Esophagus mucosa (tissue), 1 donor: Measurements from ENCODE around the gene COA4. TPM values are rescaled to one million over a fixed set of nuclear protein-coding genes. Genes with fewer than 3 reads are reported as not detected.
A peak's percentile ranks its signal among the peaks of the same experiment; 100 is the strongest.
"Not testable (repeated sequence)": the region's sequence is repeated elsewhere in the genome, so short reads cannot be mapped to it uniquely, and the experiment has no call there.

Experiments used
- ATAC-seq: fragments of 200-7000 bp; cut with Tn5 transposase; one replicate; pipeline ENCODE4 v1.9.1; 2020
- total RNA-seq: library from RNA; stranded (reverse); gene quantifications from one replicate; pipeline ENCODE4 v1.2.4, GENCODE V29; 2023
- donor health status: DM: yes; HTN: yes; CAD: no.

The COA4 gene
- total RNA-seq = 46.8 TPM

DNA sequence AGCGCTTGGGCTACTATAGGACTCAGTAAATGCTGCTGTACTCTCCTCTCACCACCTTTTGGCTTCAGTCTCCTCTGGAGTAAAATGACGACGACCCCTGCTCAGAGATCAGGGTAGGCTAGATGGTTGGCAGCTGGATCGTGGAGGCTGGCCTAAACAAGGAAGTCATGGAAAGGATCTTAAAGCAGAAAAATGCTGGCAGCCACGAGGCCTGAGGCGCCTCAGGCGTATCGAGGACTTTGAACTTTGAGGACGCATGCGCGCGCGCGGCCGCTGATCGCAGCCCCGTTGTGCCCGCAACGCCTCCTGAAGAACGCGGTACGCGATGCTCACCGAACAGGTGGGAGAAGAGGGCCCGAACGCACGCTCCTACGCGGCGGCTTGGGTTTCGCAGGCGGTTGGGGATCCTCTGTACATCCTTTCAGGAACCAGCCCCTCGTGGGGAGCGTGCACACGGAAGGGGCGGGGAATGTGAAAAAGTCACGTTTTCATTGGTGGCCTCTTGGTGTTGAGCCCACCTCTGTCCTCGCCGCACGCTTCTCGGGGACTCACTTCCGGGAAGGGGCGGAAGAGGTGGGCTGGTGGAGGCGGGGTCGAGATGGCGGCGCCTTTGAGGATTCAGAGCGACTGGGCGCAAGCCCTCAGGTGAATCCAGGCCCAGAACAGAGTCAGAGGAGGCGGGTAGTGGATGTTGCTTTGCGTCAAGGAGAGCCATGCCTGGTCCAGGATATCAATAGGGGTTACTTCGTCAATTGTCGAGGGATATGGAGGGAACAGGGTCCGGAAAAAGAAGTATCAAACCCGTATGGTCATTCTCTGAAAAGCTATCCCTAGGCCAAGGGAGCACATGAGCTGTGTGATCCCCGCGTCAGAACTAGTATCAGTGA lies at the start of gene COA4, which contains the start of gene PAAF1:
Gene COA4, minus strand, starts transcription at position 423 of the 887 bp plus-strand sequence. CDS start 3,468 bp downstream, outside the sequence.
Gene PAAF1, plus strand, starts transcription at position 576 of the 887 bp plus-strand sequence. Its CDS starts 23 bp downstream, at position 599.
- ATAC-seq = peak; percentile 96

DNA sequence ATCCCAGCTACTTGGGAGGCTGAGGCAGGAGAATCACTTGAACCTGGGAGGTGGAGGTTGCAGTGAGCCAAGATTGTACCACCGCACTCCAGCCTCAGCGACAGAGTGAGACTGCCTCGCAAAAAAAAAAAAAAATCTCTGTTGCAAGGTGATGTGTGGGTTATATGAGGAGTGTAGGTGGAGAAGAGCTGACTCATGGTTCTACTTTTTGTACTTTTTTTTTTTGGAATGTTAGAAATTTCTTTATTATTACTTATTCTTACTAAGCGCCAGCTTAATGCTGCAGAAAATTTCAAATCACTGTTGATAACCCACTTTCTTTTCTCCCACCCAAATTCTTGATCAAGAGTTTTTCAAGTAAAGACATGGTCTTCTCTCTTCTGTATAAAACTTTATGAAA lies 44.5 kb upstream of the COA4 start:
- ATAC-seq = no peak

DNA sequence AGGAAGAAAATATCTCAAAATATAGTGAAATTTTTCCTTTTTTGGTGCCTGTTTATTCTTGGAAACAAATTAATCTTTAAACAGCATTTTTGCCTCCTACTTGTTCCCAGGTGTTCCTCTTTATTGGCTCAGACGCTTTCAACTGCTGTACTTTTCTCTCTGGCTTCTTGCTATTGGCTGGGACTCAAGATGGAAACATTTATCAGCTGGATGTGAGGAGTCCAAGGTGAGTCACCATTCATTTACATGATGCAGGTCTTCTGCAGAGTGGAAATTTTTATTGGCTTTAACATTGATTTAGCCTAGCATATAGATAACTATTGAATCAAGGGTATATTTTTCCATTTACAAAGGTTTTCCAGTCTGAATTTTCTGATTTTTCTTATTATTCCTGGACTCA lies 39.8 kb upstream of the COA4 start:
- no peak for ATAC-seq

DNA sequence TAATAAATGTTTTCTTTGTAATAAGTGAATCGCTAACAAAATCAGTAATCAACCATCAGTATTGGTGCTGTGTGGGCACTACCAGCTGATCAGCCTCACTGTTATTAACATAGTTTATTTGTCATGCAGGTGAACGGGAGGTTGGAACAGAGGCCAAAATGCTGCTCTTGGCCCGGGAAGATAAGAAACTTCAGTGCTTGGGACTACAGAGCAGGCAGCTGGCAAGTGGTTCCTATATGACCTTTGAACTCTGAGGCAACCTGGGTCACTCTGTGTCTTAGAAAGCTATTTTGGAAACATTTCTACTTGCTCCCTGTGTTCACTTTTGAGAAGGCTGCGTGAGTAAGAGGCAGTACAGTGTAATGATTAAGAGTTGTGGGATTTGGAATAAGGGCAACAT lies 37.6 kb upstream of the COA4 start:
- no peak for ATAC-seq

DNA sequence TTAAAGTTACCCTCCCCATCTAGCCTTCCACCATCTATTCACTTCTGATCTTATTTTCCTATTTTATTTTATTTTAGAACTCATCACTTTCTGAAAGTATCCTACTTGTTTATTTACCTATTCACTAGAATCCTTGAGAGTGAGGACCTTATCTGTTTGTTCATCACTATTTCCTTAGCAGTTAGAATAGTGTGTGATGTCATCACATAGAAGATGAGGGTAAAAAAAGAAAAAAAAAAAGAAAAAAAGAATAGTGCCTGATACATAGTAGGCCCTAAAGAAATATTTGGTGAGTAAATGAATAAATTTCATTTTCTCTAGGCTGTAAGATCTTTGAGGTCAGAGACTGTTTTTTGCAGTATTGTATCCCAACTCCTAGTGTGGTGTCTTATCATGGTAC lies 36.8 kb upstream of the COA4 start:
- ATAC-seq = no peak

DNA sequence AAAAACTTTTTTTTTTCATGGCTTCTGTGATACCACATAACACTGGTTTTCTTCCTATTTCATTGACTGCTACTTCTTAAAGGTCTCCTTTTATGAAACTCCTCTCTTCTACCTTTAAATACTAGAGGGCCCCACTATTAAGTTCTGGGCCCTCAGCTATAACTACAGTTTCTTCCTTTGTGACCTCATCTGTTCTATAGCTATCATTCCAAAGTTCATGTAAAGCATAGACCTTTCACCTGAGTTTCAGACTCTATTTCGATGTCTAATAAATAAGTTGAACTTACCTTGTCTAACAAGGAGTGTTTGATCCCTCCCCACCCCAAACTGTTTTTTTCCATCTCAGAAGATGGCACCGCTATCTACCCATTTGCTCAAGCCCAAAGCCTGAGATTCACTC lies 35.4 kb upstream of the COA4 start:
- ATAC-seq = no peak

DNA sequence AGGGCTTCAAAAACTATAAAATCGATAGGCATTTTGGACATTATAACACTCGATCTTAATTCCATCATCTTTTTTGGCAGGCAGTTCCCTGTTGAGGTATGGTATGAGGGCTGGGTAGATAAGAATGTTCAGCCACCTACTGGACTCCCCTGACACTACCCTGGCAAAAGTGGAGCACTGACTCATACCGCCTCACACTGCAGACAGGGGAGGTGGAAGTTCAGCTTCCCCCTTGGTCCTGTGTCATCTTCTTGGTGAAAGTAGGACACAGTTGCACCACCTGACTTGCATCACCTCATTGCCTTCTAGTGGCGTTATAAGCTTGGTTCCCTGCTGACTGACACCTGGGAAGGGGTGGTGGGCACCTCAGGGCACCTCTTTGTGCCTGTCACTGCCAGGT lies 30.5 kb upstream of the COA4 start:
- peak; percentile 77 for ATAC-seq

DNA sequence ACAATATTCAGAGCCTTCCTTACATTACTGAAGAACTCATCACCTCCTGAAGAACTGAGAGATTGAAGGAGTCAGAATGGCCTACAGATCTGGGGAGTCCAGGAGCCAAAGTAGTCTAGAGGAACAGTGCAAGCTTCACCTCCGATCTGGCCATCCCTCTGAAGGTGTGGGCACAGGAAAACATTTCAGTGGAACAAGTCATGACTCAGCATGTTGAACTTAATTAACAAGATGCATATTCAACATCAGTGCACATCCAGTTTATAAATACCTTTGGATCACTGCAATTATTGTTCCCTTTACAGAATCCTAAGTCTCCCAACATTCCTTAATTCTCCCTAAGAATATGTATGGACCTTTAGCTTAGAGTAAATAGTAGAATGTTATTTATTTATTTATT lies 25.7 kb upstream of the COA4 start:
- ATAC-seq = no peak

DNA sequence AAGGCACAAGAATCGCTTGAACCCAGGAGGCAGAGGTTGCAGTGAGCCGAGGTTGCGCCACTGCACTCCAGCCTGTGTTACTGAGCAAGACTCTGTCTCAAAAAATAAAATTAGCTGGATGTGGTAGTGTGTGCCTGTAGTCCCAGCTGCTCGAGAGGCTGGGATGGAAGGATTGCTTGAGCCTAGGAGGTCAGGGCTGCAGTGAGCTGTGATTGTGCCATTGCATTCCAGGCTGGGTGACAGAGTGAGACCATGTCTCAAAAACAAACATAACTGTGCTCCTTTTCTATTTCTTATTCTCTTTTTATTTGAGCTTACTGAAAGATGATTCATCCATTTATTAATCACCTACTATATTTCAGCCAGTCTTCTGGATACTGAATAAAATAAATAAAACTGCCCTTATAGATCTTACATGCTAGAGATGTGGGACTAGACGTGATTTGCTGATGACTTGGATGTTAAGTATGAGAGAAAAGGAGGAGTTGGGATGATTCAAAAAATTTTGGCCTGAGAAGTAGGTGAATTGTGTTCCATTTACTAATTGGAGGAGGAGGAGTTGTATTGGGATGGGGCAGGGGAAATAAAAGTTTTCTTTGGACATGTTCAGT lies 18.2 kb upstream of the COA4 start:
- ATAC-seq = no peak

DNA sequence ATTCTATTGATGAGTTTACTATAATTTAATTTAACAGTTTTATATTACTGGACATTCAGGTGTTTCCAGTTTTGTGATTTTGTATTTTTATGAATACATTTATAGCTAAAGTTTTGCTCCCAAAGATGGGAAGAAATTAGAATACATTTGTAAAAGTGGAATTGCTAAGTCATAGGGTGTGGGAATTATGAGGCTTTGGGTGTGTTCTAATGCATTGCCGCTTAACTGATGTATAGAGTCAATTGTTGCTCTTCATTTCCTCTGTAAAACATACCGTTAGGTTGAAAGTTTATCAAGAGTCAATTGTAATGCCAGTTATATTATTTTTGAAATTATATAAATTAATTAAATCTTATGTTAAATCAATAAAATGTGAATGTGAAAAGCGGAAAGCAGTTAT lies 16.4 kb upstream of the COA4 start:
- no peak for ATAC-seq

DNA sequence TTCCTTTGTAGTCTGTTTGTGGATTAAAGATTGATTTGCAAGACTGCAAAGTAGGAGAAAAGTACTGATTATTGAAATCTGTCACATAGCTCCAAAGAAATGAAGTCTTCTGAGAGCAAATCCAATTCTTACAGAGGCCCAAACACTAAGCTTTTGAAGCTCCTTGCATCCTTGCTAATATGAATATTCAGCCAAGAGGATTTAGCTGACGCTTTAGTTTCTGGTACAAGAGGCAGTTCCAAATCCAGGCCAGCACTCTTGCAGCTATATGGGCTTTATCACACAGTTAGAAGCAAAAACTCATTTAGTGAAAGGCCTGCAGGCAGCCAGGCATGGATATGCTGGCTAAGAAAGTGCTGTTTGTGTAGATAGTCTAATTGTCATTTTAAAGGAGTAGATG lies 12.9 kb upstream of the COA4 start:
- ATAC-seq = no peak

DNA sequence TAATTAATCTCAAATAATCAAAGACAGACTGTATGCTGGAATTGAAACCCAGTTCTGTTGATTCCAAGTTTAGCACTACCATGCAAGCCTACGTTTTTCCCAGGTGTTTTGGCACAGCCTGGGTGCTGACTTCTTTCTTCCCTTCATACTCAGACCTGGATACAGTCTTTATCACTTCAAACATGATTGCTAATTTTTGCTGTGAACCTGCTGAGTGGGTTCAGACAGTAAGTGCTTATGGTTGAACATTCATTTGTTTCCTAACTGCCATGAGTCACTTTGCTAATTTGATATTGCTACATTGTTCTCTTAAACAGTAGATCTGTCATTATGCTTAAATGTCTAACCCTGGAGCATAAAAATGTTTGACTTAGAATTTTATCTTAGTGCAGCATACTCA lies 12.4 kb upstream of the COA4 start:
- peak; percentile 92 for ATAC-seq

DNA sequence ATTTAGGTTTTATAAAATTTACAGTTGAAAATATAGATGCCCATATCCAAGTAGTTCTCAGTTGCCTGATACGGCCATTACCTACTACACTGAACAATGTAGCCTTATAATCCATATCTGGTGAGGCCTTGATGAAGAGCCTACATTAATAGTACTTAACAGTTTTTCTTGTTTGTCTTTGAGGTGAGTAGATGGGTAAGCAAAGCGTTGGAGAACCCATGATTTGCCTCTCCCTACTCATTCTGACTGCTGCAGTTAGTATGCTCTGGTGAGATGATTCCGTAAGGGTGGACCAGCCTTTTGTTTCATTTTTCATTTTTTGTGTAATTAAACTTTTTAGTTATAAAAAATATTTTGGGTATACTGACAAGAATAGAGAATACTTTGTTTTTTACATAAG lies 11.6 kb upstream of the COA4 start:
- ATAC-seq = no peak

DNA sequence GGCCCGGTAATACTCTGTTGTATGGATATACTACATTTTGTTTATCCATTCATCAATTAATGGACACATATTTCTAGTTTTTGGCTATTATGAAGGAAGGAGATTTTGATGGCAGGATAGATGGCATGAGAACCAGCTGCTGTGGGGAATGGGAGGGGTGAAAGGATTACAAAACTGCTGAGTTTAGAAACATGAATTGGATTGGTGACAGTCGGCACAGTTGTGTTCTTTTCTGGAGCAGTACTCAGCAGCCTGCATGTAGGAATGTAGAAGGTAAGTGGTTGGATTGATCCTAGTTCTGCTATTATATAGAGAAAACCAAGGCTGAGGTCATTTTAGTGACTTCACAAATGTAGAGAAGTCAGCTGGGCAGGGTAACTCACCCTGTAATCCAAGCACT lies 7.2 kb upstream of the COA4 start:
- no peak for ATAC-seq

DNA sequence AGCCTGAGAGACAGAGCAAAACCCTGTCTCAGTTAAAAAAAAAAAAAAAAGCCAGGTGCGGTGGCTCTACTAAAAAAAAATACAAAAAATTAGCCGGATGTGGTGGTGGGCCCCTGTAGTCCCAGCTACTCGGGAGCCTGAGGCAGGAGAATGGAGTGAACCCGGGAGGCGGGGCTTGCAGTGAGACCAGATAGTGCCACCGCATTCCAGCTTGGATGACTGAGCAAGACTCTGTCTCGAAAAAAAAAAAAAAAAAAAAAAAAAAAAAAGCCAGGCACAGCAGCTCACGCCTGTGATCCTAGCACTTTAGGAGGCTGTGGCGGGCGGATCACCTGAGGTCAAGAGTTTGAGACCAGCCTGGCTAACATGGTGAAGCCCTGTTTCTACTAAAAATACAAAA lies 3.8 kb upstream of the COA4 start:
- not testable (repeated sequence) for ATAC-seq

DNA sequence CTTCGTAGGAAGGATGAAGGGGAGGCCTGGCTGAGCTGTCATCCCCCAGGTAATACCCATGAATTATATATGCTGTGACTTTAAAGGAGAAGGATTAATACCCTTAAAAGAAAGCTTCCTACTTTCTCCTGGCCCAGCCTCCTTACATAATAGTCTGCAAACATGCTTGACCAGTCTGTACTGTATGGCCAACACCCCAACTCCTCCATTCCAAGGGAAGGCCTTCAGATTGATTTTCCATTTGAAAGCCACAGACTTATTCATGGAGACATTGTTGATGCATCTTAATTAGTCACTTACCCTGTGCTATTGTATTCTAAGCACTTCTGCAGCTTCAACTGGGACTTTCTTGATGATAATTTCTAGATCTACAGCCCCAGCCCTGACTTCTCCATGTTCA lies 2.1 kb upstream of the COA4 start:
- peak; percentile 74 for ATAC-seq

DNA sequence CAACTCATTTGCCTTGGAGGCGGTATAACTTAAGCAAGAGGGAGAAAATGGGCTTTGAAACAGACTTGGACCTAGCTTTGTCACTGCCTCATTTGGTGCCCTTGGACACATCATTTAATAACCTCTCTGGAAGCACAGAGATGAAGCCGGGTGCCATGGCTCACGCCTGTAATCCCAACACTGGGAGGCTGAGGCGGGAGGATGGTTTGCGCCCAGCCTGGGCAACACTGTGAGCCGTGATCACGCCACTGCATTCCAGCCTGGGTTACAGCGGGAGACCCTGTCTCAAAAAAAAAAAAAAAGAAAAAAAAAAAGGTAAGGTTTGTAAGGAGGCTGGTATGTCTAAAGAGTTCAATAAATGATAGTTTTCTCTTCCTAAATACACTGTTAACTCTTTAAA lies 806 bp downstream of the COA4 start:
- ATAC-seq = no peak

DNA sequence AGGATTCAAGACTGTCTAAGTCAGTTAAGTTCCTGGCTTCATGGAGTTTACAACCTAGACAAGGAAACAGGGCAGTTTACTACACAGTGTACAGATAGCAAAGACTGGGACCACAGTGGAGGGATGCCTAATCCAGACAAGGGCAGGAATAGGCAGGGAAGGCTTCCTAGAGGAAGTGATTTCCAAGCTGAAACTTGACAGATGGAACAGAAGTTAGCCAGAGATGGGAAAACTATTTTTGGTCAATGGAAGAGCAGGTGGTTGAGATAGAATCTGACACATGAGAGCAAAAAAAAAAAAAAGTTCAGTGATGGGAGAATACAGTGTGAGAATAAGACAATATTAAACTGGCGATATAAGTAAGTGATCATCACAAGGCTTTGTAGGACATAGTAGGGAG lies 1.3 kb downstream of the COA4 start:
- ATAC-seq = no peak

DNA sequence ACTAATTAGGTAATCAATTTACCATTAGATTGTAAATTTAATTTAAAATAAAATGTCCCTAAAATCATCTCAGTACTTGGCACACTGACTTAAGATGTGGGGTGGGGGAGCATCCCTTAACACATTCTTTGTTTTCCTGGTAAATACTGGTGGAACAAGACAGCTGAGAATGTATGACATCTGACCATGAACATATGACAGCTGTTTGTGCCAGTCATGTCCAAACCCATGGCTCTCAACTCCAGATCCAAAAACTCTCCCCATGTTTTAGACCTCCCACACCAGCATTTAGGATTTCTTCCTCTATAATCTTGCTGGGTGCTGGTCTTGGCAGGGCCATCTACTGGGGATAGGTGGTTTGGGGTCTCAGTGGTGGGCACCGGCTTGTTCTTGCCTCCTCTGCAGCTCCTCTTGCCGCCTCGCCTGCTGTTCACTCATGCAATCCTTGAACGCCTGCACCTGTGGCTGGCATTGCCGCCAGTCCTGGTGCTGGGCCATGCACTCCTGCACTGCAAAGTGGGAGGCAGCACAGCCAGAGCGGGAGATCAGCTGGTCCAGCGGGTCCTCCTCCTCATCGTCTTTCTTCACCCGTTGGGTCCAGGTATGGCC lies 3.8 kb downstream of the COA4 start:
- ATAC-seq = no peak

DNA sequence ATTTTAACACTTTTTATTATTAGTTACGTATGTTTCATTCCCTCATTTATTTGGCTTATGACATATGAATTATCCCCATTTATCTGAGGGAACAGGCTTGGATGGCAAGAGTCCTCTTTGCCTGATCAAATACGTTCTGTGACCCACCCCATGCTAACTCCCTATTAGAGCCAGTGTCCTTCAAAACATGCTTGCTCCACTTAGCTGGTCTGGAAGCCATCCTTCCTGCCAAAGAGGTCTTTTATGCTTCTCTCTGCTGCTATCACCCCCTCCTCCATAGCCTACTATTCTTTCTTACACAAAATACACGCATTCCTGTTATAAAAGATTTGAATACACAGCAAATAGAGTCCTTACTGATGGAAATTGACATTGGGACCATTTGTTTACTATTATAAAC lies 6.4 kb downstream of the COA4 start:
- ATAC-seq = no peak

DNA sequence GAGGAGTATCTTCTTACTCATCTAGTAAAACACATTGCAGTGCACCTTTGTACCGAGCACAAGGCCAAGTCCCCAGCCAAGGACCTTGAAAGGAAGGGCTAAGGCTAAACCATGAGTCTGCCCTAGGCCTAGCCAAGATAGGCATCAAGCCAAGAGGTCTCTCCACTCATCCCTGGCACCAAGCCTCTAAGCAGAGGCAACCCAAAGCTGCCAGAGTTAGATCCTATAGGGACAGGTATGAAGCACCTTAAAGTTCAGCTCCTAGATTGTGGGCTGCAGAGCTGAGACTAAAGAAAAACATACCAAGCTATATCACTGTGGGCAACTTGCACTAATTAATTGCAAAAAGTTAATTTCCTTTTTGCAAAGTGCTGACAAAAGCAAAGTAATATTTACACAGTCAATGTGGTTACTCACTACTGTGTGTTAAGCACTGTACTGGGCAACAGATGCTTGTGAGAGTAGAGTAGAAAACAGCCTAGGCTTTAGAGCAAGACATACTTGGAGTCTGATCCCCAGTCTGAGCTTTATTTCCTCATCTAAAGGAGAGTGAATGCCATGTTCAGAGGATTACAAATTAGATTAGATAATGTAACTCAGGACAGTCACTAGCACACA lies 7.2 kb downstream of the COA4 start:
- ATAC-seq = peak; percentile 25

DNA sequence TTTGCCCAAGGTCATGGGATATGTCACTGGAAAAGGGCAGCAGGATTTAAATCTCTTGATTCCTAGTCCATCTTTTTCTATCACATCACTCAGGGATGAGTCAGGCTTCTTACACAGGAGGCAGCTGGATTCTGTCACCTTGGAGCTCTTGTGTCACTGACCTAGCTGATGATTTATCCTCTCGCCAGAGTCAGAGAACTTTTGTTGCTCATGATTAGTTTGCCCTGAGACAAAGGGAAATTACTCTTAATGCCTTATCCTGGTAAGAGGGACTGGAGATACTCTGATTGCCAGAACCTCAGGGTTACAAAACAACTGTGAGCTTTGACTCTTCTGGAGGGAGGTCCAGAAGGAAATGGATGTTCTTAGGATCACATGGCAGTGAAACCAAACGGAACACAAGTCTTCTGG lies 10.1 kb downstream of the COA4 start:
- peak; percentile 75 for ATAC-seq

DNA sequence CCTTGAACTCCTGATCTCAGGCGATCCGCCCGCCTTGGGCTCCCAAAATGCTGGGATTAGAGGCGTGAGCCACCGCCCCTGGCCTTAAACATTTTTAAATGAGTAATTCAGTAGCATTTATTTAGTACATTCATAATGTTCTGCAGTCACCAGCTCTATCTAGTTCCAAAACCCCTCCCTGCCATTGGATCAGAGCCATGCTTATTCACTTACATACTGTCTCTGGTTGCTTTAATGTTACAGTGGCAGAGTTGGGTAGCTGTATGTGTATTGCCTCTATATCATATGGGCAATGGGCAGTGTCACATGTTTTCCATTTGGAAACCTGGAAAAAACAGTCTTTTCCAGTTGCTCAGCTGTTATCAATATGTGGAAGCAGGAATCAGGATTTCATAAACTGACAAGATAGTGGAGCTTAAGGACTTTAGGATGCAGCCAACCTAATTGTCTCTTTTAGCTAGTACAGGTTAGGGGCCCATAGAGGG lies 10.5 kb downstream of the COA4 start:
- ATAC-seq = peak; percentile 85
